OCI-LY1 (cell line): ENCODE results near the gene AGAP4.
"Not testable (repeated sequence)": the region's sequence is repeated elsewhere in the genome, so short reads cannot be mapped to it uniquely, and the experiment has no call there.

ENCODE experiments used
- H2AFZ ChIP-seq: fragments of 200-600 bp; sonication (generic), shearing (Covaris generic); 2 replicates; pipeline ENCODE4 v1.6.0; 2014; ENCODE audit warnings: antibody characterized with exemption, mild to moderate bottlenecking, low read length
- H3F3A ChIP-seq: fragments of 200-600 bp; sonication (generic), shearing (Covaris generic); 2 replicates; pipeline ENCODE4 v1.6.0; 2014; ENCODE audit warnings: mild to moderate bottlenecking, antibody characterized with exemption, low read length, moderate library complexity; ENCODE audit not compliant: insufficient read depth
- H3K27ac ChIP-seq: fragments of 200-600 bp; sonication (generic); 2 replicates; pipeline ENCODE4 v1.5.1; 2014; ENCODE audit warnings: low read length, mixed run types, mild to moderate bottlenecking, low read depth; ENCODE audit not compliant: poor library complexity, severe bottlenecking
- H3K27me3 ChIP-seq: fragments of 200-600 bp; sonication (generic); 2 replicates; pipeline ENCODE4 v1.6.0; 2014; ENCODE audit warnings: antibody characterized with exemption, mild to moderate bottlenecking, low read length, moderate library complexity; ENCODE audit not compliant: insufficient read depth
- H3K36me3 ChIP-seq: fragments of 200-600 bp; sonication (generic); 2 replicates; pipeline ENCODE4 v1.6.1; 2014; ENCODE audit warnings: mild to moderate bottlenecking, antibody characterized with exemption, low read length, moderate library complexity, mixed read lengths; ENCODE audit not compliant: insufficient read depth
- H3K4me1 ChIP-seq: fragments of 200-600 bp; sonication (generic); 2 replicates; pipeline ENCODE4 v1.5.1; 2014; ENCODE audit warnings: mild to moderate bottlenecking, low read length, moderate library complexity; ENCODE audit not compliant: insufficient read depth, severe bottlenecking
- H3K4me2 ChIP-seq: fragments of 200-600 bp; sonication (generic), shearing (Covaris generic); 2 replicates; pipeline ENCODE4 v1.6.1; 2014; ENCODE audit warnings: low read length
- H3K4me3 ChIP-seq: fragments of 200-600 bp; sonication (generic); 2 replicates; pipeline ENCODE4 v1.5.1; 2014; ENCODE audit warnings: low read length, low read depth, mild to moderate bottlenecking, mixed read lengths; ENCODE audit not compliant: poor library complexity, severe bottlenecking
- H3K79me2 ChIP-seq: fragments of 200-600 bp; shearing (Covaris generic); 2 replicates; pipeline ENCODE4 v1.6.1; 2016; ENCODE audit warnings: mixed run types, low read length, mixed read lengths; ENCODE audit not compliant: insufficient read depth
- H3K9ac ChIP-seq: fragments of 200-600 bp; sonication (generic), shearing (Covaris generic); 2 replicates; pipeline ENCODE4 v1.6.1; 2014; ENCODE audit warnings: mild to moderate bottlenecking, low read length, mixed read lengths
- H3K9me2 ChIP-seq: fragments of 200-600 bp; sonication (generic), shearing (Covaris generic); 2 replicates; pipeline ENCODE4 v1.6.1; 2014; ENCODE audit warnings: low read depth, mild to moderate bottlenecking, low read length, mixed read lengths
- H3K9me3 ChIP-seq: fragments of 200-600 bp; shearing (Covaris generic); 2 replicates; pipeline ENCODE4 v1.6.1; 2014; ENCODE audit warnings: low read length, mixed read lengths
- H4K20me1 ChIP-seq: fragments of 200-600 bp; sonication (generic), shearing (Covaris generic); 2 replicates; pipeline ENCODE4 v1.6.0; 2016; ENCODE audit warnings: mild to moderate bottlenecking, low read length; ENCODE audit not compliant: insufficient read depth

Gene AGAP4

DNA sequence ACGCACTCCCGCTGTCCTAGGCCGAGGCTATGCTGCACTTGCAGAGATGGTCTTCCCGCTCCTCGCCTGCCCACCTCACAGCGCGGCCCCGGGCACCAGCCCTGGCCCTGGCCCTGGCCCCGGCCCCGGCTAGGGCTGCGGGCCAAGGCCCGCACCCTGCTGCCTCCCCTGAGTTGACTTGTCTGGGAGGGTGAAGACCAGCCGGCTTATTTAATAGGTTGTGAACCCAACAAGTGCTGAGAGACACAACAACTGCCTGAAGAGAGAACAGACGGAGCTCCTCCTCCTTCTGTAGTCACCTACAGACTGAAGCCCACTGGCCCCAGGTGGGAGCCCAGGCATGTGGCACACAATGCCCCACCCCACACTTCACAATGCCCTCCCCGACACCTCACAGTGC lies at the start of gene AGAP4:
AGAP4 (minus strand) TSS at position 101 of the 400 bp plus-strand sequence. CDS start 153 bp downstream, outside the sequence.
- not testable (repeated sequence) for H3K79me2 ChIP-seq, H3K4me3 ChIP-seq, H3K27ac ChIP-seq, H3K9ac ChIP-seq, H4K20me1 ChIP-seq, H3K4me1 ChIP-seq, H3K27me3 ChIP-seq, H3K9me3 ChIP-seq, H3F3A ChIP-seq, H3K9me2 ChIP-seq, H3K36me3 ChIP-seq, H3K4me2 ChIP-seq, H2AFZ ChIP-seq

DNA sequence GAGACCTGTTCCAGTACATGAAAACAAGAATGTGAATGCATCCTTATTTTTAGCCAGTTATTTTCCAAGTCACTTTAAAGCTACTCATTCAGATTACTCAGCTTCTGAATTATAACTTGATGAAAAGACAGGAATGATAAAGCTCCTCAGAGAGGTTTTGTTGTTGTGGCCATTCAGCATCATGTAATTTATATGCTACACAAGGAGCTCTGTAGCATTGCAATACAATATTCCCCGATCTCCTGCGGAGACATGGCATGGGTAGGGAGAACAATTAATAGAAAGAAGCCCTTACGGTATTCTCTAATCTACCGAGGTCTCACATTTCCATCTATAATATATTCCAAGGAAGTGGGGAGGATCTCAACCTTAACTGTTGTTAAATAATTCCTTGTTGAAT lies 43.4 kb upstream of the AGAP4 start:
- H3K36me3 ChIP-seq, H4K20me1 ChIP-seq, H3K9me3 ChIP-seq, H3K9ac ChIP-seq, H3K27ac ChIP-seq, H3K4me1 ChIP-seq, H3K4me2 ChIP-seq, H2AFZ ChIP-seq, H3K27me3 ChIP-seq, H3K9me2 ChIP-seq, H3K4me3 ChIP-seq, H3F3A ChIP-seq, H3K79me2 ChIP-seq: not testable (repeated sequence)

DNA sequence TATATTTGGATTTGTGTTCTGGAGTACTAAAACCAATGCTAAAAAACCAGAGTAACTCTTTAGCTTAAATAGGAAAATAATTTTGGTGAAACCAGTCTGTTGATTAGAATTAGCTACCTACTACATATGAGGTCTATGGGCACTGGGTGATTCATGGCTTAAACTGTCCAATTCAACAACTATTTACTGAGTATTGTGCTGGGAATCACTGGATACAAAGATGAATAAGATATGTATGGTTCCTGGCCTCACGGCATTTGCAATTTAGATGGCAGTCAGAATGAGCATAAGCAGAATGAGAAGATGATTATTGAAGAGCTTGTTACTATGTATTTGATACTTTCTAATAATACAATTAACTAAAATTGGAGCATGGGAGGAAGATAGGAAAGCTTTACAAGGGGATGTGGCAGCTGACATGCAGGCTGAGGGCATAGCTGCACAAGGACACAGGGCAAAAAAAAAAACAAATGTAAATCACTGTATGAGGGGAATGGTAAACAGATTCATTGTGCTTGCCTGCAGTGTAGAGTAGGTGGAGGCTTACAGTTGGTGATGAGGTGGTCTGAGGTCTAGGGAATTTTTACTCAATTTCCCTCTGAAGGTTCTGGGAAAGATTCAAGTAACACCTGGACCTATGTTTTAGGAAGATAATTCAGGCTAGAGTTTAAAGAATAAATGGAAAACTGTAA lies 42.4 kb upstream of the AGAP4 start:
- H4K20me1 ChIP-seq, H3K9me2 ChIP-seq, H3K27ac ChIP-seq, H3K9ac ChIP-seq, H3K79me2 ChIP-seq, H3K4me2 ChIP-seq, H3K4me1 ChIP-seq, H3K27me3 ChIP-seq, H2AFZ ChIP-seq, H3K4me3 ChIP-seq, H3K36me3 ChIP-seq, H3K9me3 ChIP-seq, H3F3A ChIP-seq: not testable (repeated sequence)

DNA sequence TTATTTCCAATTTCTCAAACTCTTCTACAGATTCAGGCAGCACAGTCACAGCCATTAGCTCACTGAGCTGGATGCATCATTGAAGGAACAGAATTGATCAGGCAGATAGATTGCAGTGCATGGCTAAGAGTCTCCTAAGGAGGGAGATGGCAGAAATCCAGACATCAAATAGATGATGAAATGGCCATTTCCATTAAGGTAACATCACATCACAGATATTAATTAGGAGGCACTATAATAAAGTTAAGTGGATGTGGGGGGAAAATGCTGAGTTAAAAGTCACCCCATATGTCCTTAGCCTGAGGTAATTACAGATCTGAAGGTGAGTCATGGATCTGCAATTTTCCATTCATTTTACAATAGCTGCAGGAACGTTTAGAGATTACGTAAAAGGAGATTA lies 35.6 kb upstream of the AGAP4 start:
- not testable (repeated sequence) for H3F3A ChIP-seq, H3K4me2 ChIP-seq, H3K27ac ChIP-seq, H4K20me1 ChIP-seq, H3K79me2 ChIP-seq, H3K9ac ChIP-seq, H3K36me3 ChIP-seq, H2AFZ ChIP-seq, H3K4me1 ChIP-seq, H3K27me3 ChIP-seq, H3K9me2 ChIP-seq, H3K4me3 ChIP-seq, H3K9me3 ChIP-seq

DNA sequence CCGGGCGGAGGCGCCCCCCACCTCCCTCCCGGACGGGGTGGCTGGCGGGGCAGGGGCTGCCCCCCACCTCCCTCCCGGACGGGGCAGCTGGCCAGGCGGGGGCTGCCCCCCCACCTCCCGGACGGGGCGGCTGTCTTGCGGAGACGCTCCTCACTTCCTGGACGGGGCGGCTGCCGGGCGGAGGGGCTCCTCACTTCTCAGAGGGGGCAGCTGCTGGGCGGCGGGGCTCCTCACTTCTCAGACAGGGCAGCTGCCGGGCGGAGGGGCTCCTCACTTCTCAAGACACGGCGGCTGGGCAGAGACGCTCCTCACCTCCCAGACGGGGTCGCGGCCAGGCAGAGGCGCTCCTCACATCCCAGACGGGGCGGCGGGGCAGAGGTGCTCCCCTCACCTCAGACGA lies 18.1 kb upstream of the AGAP4 start:
- H3K79me2 ChIP-seq, H3K27me3 ChIP-seq, H3F3A ChIP-seq, H4K20me1 ChIP-seq, H3K4me2 ChIP-seq, H3K4me3 ChIP-seq, H3K36me3 ChIP-seq, H2AFZ ChIP-seq, H3K9ac ChIP-seq, H3K9me2 ChIP-seq, H3K9me3 ChIP-seq, H3K4me1 ChIP-seq, H3K27ac ChIP-seq: not testable (repeated sequence)

DNA sequence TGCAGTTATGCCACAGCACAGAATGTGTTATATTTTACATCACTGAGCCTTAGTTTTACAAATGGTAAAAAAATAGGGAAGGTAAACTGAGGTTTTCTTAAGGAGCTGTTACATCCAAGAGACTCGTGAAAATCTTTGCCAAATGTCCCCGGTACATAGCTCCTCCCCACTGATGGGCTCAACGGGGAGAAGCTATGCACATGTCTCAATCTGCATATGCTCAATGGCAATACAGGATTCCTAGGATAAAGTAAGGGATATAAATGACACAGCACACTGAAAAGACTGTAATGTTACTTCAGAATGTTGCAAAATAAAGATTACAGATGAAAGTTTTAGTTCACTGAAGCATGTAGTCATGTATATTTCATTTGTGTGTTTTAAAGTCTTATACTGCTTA lies 17.0 kb upstream of the AGAP4 start:
- not testable (repeated sequence) for H4K20me1 ChIP-seq, H3K4me1 ChIP-seq, H3K9me2 ChIP-seq, H3K36me3 ChIP-seq, H3F3A ChIP-seq, H2AFZ ChIP-seq, H3K9ac ChIP-seq, H3K4me2 ChIP-seq, H3K9me3 ChIP-seq, H3K27ac ChIP-seq, H3K27me3 ChIP-seq, H3K4me3 ChIP-seq, H3K79me2 ChIP-seq

DNA sequence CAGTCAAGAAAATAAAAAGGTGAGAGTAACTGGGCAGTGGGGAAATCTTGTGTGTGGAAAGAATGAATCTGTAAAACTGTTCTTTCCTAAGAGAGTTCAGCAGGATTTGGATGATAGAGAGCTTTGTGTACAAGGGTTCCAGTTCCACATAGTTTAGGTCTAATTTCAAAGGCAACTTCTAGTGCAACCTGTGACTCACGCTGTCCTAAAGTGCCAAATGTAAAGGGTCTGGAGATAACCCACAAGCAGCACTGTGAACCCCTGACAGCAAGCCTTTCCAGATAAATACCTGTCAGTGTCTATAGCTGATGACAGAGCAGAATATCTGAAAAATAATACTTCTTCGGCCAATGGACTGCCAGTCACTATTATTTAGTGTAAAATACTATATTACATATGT lies 16.3 kb upstream of the AGAP4 start:
- not testable (repeated sequence) for H3F3A ChIP-seq, H3K36me3 ChIP-seq, H3K4me1 ChIP-seq, H3K9me2 ChIP-seq, H3K79me2 ChIP-seq, H3K27ac ChIP-seq, H3K9ac ChIP-seq, H3K4me2 ChIP-seq, H3K9me3 ChIP-seq, H3K4me3 ChIP-seq, H4K20me1 ChIP-seq, H2AFZ ChIP-seq, H3K27me3 ChIP-seq

DNA sequence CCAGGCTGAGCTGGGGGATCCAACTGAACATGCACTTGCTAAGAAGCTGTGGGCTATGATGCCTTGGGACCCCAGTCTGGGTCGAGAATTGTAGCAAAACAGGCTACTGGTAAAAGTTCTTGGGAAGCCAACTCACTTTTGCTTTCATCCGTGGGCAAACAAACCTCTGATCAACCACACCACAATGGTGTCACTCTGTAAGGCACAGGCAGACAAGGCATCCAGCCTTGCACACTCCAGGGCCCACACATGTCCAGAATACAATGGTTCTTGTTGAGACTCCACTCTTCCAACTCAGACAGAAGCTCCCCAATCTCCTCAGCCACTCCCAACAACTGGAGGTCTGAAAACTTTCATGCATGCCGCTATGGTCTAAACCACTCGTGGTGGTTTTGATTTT lies 10.6 kb upstream of the AGAP4 start:
- not testable (repeated sequence) for H3K4me1 ChIP-seq, H3K27me3 ChIP-seq, H3K36me3 ChIP-seq, H4K20me1 ChIP-seq, H3K4me2 ChIP-seq, H3K9me3 ChIP-seq, H3K27ac ChIP-seq, H3K9me2 ChIP-seq, H3K4me3 ChIP-seq, H2AFZ ChIP-seq, H3K9ac ChIP-seq, H3F3A ChIP-seq, H3K79me2 ChIP-seq
